Upper lobe of left lung (tissue), 6 donors: ENCODE results near the gene CNOT4. TPM values are rescaled to one million over a fixed set of nuclear protein-coding genes. Genes with fewer than 3 reads are reported as not detected.

ENCODE experiments used
- ATAC-seq, 2 donors: fragments of 200-7000 bp; cut with Tn5 transposase; one replicate each; pipeline ENCODE4 v1.9.1; 2022; ENCODE audit warnings: mild to moderate bottlenecking in 2 of 2, moderate library complexity in 2 of 2; ENCODE audit not compliant: low FRiP score in 2 of 2
- DNase-seq, 2 donors: peaks; one replicate each; pipeline ENCODE4 v3.0.0-alpha.2; 2019 to 2020
- H3K27ac ChIP-seq, 4 donors: fragments of 200-600 bp; sonication (generic); one replicate each; pipeline ENCODE4 v1.5.1; 2016 to 2019
- H3K27me3 ChIP-seq, 4 donors: fragments of 200-600 bp; sonication (generic); one replicate each; pipeline ENCODE4 v1.5.1; 2017 to 2019
- H3K36me3 ChIP-seq, 4 donors: fragments of 200-600 bp; sonication (generic); one replicate each; pipeline ENCODE4 v1.5.1; 2016 to 2019
- H3K4me1 ChIP-seq, 4 donors: fragments of 200-600 bp; sonication (generic); one replicate each; pipeline ENCODE4 v1.5.1; 2018 to 2019
- H3K4me3 ChIP-seq, 4 donors: fragments of 200-600 bp; sonication (generic); one replicate each; pipeline ENCODE4 v1.5.1; 2017 to 2019; ENCODE audit warnings: mild to moderate bottlenecking in 2 of 4, moderate library complexity in 1 of 4
- H3K9me3 ChIP-seq, 4 donors: fragments of 200-600 bp; sonication (generic); one replicate each; pipeline ENCODE4 v1.5.1; 2018 to 2019
- CTCF ChIP-seq, 6 experiments: fragments of 450-650 bp in 4 of 6; fragments of 200-600 bp in 2 of 6; sonication (generic) in 2 of 6; IDR thresholded peaks; one replicate each; pipeline ENCODE4 v1.5.1; 2016 to 2019; ENCODE audit warnings: antibody characterized with exemption in 6 of 6
- EP300 ChIP-seq, 4 donors: sonication (generic); formaldehyde crosslinking; IDR thresholded peaks; one replicate each; pipeline ENCODE4 v1.5.1; 2017; ENCODE audit warnings: antibody characterized with exemption in 4 of 4, control low read depth in 2 of 4
- POLR2A ChIP-seq, 4 donors: fragments of 450-650 bp; IDR thresholded peaks; one replicate each; pipeline ENCODE4 v1.5.1; 2016 to 2017; ENCODE audit warnings: antibody characterized with exemption in 4 of 4, mild to moderate bottlenecking in 2 of 4
- POLR2AphosphoS5 ChIP-seq, 2 donors: sonication (generic); formaldehyde crosslinking; IDR thresholded peaks; one replicate each; pipeline ENCODE4 v1.5.1; 2017; ENCODE audit warnings: antibody characterized with exemption in 2 of 2
- WGBS, 2 donors: methylation state at CpG; one replicate each; pipeline ENCODE4 v1.1.5; 2017 to 2018; 5-methylcytosine and 5-hydroxymethylcytosine counted together
- total RNA-seq, 6 donors: library from RNA; depleted of rRNA in 4 of 6; stranded (reverse); fragments of >200 nt in 4 of 6; gene quantifications; one replicate each; pipeline versions ENCODE4 v1.1.0 to v1.2.1, GENCODE V29; 2016 to 2021
- donor health status: DM: no; HTN: no; CAD: no; lungs with moderate emphysema.
- donor health status: DM: no; HTN: yes; CAD: no; lungs with severe emphysema.

CNOT4 gene
- total RNA-seq, 6 donors from 2014 or later: 12.1 to 25.7 (median 19.5) TPM

DNA sequence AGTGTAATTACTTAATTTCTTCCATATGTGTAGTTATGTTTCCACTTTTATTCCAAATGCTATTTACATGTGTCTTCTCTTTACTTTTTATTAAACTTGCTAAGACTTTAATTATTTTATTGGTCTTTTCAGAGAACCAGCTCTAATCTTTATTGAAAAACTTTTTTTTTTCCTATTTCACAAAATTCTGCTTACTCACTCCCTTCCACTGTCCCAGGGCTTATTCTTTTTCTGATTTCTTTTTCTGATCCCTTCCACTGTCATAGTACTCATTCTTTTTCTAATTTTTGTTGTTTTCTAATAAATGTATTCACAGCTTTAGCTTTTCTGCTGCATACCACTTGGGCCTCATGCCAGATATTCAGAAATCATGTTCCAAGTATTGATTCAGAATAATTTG is 82.7 kb downstream of the CNOT4 start:
- H3K4me1 ChIP-seq: peaks cover 3 to 25% (median 6%) of the 10 kb centered on the region in 4 donors
- ATAC-seq (no peak), DNase-seq (no peak)
- H3K27ac ChIP-seq: no peak overlapping the region
- TF ChIP-seq CTCF (IDR thresholded peaks at IDR 0.05): no peak
- TF ChIP-seq POLR2A (IDR thresholded peaks at IDR 0.05): no peak
- TF ChIP-seq POLR2AphosphoS5 (IDR thresholded peaks at IDR 0.05): no peak
- TF ChIP-seq EP300 (IDR thresholded peaks at IDR 0.05): no peak
- H3K4me3 ChIP-seq: no peak overlapping the region
- H3K27me3 ChIP-seq: no peaks in the 10 kb centered on the region
- no peaks in the 10 kb centered on the region for H3K36me3 ChIP-seq
- H3K9me3 ChIP-seq: no peaks in the 10 kb centered on the region

DNA sequence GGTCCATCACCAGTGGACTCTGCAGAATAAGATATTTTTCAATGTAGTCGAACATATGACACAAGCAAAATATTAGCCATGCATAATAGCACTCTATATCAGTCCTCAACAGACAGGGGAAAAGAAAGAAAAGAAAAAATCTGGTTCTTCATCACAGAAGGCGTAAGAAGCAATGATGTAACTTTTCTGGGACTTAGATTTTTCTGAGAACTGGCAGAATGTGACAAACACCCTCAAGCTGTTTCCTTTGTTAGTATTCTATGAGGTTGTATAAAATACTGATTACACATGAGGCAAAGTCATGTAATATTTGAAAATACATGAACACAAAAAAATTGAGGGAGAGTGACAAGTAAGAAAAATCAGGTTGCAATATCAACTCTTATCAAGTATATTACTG is 84.9 kb downstream of the CNOT4 start:
- TF ChIP-seq POLR2A (IDR thresholded peaks at IDR 0.05) (no peak), POLR2AphosphoS5 (IDR thresholded peaks at IDR 0.05) (no peak), CTCF (IDR thresholded peaks at IDR 0.05) (no peak), EP300 (IDR thresholded peaks at IDR 0.05) (no peak)
- DNase-seq (no peak), ATAC-seq (no peak)
- Histone ChIP-seq H3K9me3 (no peaks in the 10 kb centered on the region), H3K36me3 (peaks cover 0 to 4% (median 0%) of the 10 kb centered on the region in 4 donors), H3K4me1 (peaks cover 3 to 13% (median 3%) of the 10 kb centered on the region in 4 donors), H3K4me3 (no peak overlapping the region), H3K27ac (no peak overlapping the region), H3K27me3 (no peaks in the 10 kb centered on the region)
- WGBS, 2 donors: 79 to 80% methylated on average over 2 of the region's 2 CpGs

DNA sequence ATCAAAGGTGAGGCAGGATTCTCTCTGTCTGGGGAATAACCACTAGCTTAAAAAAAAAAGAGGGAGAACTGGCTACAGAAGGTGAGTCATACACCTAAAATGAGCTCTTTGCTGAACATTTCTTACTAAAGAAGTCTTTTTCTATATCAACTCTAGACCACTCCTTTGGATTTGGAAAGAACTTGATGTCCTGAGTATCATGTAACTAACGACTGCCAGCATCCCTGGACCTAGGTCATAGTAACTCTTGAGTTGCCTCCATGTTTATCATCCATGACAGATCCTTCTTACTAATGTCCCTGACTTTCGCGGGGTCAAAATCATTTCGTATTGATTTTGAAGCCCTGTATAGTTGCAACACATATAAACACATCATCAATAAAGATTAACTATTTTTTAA is 89.1 kb downstream of the CNOT4 start:
- Histone ChIP-seq H3K4me3 (no peak overlapping the region), H3K9me3 (no peaks in the 10 kb centered on the region), H3K36me3 (peaks cover 0 to 10% (median 0%) of the 10 kb centered on the region in 4 donors), H3K27ac (no peak overlapping the region), H3K4me1 (peaks cover 0 to 4% (median 0%) of the 10 kb centered on the region in 4 donors), H3K27me3 (no peaks in the 10 kb centered on the region)
- DNase-seq (no peak), ATAC-seq (no peak)
- TF ChIP-seq CTCF (IDR thresholded peaks at IDR 0.05): no peak
- TF ChIP-seq POLR2AphosphoS5 (IDR thresholded peaks at IDR 0.05): no peak
- TF ChIP-seq EP300 (IDR thresholded peaks at IDR 0.05): no peak
- no peak for TF ChIP-seq POLR2A (IDR thresholded peaks at IDR 0.05)
- 86% methylated on average over 4 of the region's 4 CpGs for WGBS, 2 donors

- ATAC-seq (no peak), DNase-seq (no peak)
- Histone ChIP-seq H3K27me3 (no peaks in the 10 kb centered on the region), H3K4me3 (no peak overlapping the region), H3K4me1 (peaks cover 0 to 4% (median 0%) of the 10 kb centered on the region in 4 donors), H3K36me3 (peaks cover 0 to 10% (median 0%) of the 10 kb centered on the region in 4 donors), H3K9me3 (no peaks in the 10 kb centered on the region), H3K27ac (no peak overlapping the region)
- TF ChIP-seq EP300 (IDR thresholded peaks at IDR 0.05) (no peak), CTCF (IDR thresholded peaks at IDR 0.05) (no peak)
- 89 to 100% methylated on average over 3 of the region's 3 CpGs for WGBS, 2 donors
Measured at GRCh38 chr7:135416431-135416830, 93.5 kb downstream of the CNOT4 start.

GRCh38 chr7:135414850-135415439 is 95.0 kb downstream of the CNOT4 start:
- Histone ChIP-seq H3K36me3 (peaks cover 0 to 6% (median 0%) of the 10 kb centered on the region in 4 donors), H3K9me3 (no peaks in the 10 kb centered on the region), H3K27ac (no peak overlapping the region), H3K4me1 (peaks cover 0 to 4% (median 0%) of the 10 kb centered on the region in 4 donors), H3K27me3 (no peaks in the 10 kb centered on the region), H3K4me3 (no peak overlapping the region)
- 69 to 73% methylated on average over 2 of the region's 2 CpGs for WGBS, 2 donors
- peak; percentile 31 to 48 (median 41) for TF ChIP-seq CTCF (IDR thresholded peaks at IDR 0.05)
- TF ChIP-seq POLR2A (IDR thresholded peaks at IDR 0.05): no peak
- TF ChIP-seq EP300 (IDR thresholded peaks at IDR 0.05): no peak
- TF ChIP-seq POLR2AphosphoS5 (IDR thresholded peaks at IDR 0.05): no peak
- DNase-seq (peak in 1 of 2 donors; percentile 39), ATAC-seq (no peak)
